Measurements from ENCODE around the gene ARPC2. TPM values are rescaled to one million over a fixed set of nuclear protein-coding genes. Genes with fewer than 3 reads are reported as not detected.
A peak's percentile ranks its signal among the peaks of the same experiment; 100 is the strongest.

Gene ARPC2
- total RNA-seq, 2 donors from 2014 or later, result 243 to 247 TPM

GRCh38 chr2:218260166-218260565 lies 43.2 kb downstream of the ARPC2 start:
- Histone ChIP-seq H3K27me3 (ENCODE audit: control insufficient read depth, insufficient read depth, low read length, poor library complexity, severe bottlenecking) (no peaks in the 10 kb centered on the region), H3K36me3 (ENCODE audit: control insufficient read depth, insufficient read depth, low read length) (peaks cover 22% of the 10 kb centered on the region), H3K27ac (ENCODE audit: low read depth, low read length) (no peak overlapping the region), H3K4me1 (ENCODE audit: control insufficient read depth, insufficient read depth, low read length) (no peaks in the 10 kb centered on the region), H3K4me3 (ENCODE audit: low read length) (no peak overlapping the region), H3K9ac (ENCODE audit: extremely low read depth, low read length, poor library complexity, severe bottlenecking) (no peak overlapping the region), H3K9me3 (ENCODE audit: control insufficient read depth, low read length) (no peaks in the 10 kb centered on the region)
- Mint-ChIP-seq H3K4me1 (peaks cover 14% of the 10 kb centered on the region), H3K27me3 (ENCODE audit: insufficient read depth) (no peaks in the 10 kb centered on the region), H3K36me3 (ENCODE audit: low read depth) (peaks cover 22% of the 10 kb centered on the region), H3K9me3 (no peaks in the 10 kb centered on the region), H3K27ac (no peak overlapping the region), H3K4me3 (no peak overlapping the region)
- 84 to 88% methylated on average over 3 to 5 of the region's 5 CpGs for WGBS, 2 experiments (ENCODE audit: insufficient coverage in 1 of 2, insufficient read length in 1 of 2)
- no peak for TF ChIP-seq CTCF (conservative IDR thresholded peaks at IDR 0.05)
- no peak for DNase-seq

GRCh38 chr2:218260742-218261422 lies 43.9 kb downstream of the ARPC2 start, which contains the start of gene GPBAR1:
Gene GPBAR1, plus strand, starts transcription at chr2:218261015. Its CDS starts 1,710 bp downstream, at chr2:218262725.
- no peak for TF ChIP-seq CTCF (conservative IDR thresholded peaks at IDR 0.05)
- Histone ChIP-seq H3K4me3 (ENCODE audit: low read length) (no peak within 1 kb of the TSS), H3K9ac (ENCODE audit: extremely low read depth, low read length, poor library complexity, severe bottlenecking) (no peak within 1 kb of the TSS), H3K36me3 (ENCODE audit: control insufficient read depth, insufficient read depth, low read length) (peaks cover 20% of the 10 kb centered on the region), H3K4me1 (ENCODE audit: control insufficient read depth, insufficient read depth, low read length) (no peaks in the 10 kb centered on the region), H3K27me3 (ENCODE audit: control insufficient read depth, insufficient read depth, low read length, poor library complexity, severe bottlenecking) (no peaks in the 10 kb centered on the region), H3K27ac (ENCODE audit: low read depth, low read length) (peak within 1 kb of the TSS; percentile 22), H3K9me3 (ENCODE audit: control insufficient read depth, low read length) (no peaks in the 10 kb centered on the region)
- Mint-ChIP-seq H3K4me3 (no peak within 1 kb of the TSS), H3K27me3 (ENCODE audit: insufficient read depth) (no peaks in the 10 kb centered on the region), H3K9me3 (no peaks in the 10 kb centered on the region), H3K4me1 (peaks cover 14% of the 10 kb centered on the region), H3K27ac (peak within 1 kb of the TSS; percentile 87), H3K36me3 (ENCODE audit: low read depth) (peaks cover 20% of the 10 kb centered on the region)
- peak; percentile 88 for DNase-seq
- 54 to 64% methylated on average over 7 to 10 of the region's 10 CpGs for WGBS, 2 experiments (ENCODE audit: insufficient coverage in 1 of 2, insufficient read length in 1 of 2)

- peak overlapping the region; percentile 22 for H3K27ac ChIP-seq (ENCODE audit: low read depth, low read length)
- H3K27me3 ChIP-seq (ENCODE audit: control insufficient read depth, insufficient read depth, low read length, poor library complexity, severe bottlenecking), result no peaks in the 10 kb centered on the region
- H3K4me3 ChIP-seq (ENCODE audit: low read length), result no peak overlapping the region
- no peak for TF ChIP-seq CTCF (conservative IDR thresholded peaks at IDR 0.05)
- peak; percentile 61 for DNase-seq
- no peak overlapping the region for H3K4me3 Mint-ChIP-seq
- H3K36me3 Mint-ChIP-seq (ENCODE audit: low read depth), result peaks cover 19% of the 10 kb centered on the region
- peak overlapping the region; percentile 87 for H3K27ac Mint-ChIP-seq
- H3K9me3 ChIP-seq (ENCODE audit: control insufficient read depth, low read length), result no peaks in the 10 kb centered on the region
- peaks cover 14% of the 10 kb centered on the region for H3K4me1 Mint-ChIP-seq
- H3K4me1 ChIP-seq (ENCODE audit: control insufficient read depth, insufficient read depth, low read length), result no peaks in the 10 kb centered on the region
- peaks cover 24% of the 10 kb centered on the region for H3K36me3 ChIP-seq (ENCODE audit: control insufficient read depth, insufficient read depth, low read length)
- no peak overlapping the region for H3K9ac ChIP-seq (ENCODE audit: extremely low read depth, low read length, poor library complexity, severe bottlenecking)
- no peaks in the 10 kb centered on the region for H3K27me3 Mint-ChIP-seq (ENCODE audit: insufficient read depth)
- 75 to 76% methylated on average over 1 to 8 of the region's 8 CpGs for WGBS, 2 experiments (ENCODE audit: insufficient coverage in 1 of 2, insufficient read length in 1 of 2)
- no peaks in the 10 kb centered on the region for H3K9me3 Mint-ChIP-seq
Measured at GRCh38 chr2:218261423-218262236, 44.6 kb downstream of the ARPC2 start.

Data from endodermal cell (in vitro differentiated cells).